DOHH2 (cell line): ENCODE data around the gene EPB41L2.
"Not testable (repeated sequence)": the region's sequence is repeated elsewhere in the genome, so short reads cannot be mapped to it uniquely, and the experiment has no call there.

Experiments used
- CTCF ChIP-seq: fragments of 200-600 bp; sonication (generic); IDR thresholded peaks from one replicate; pipeline ENCODE4 v1.5.1; 2014; ENCODE audit warnings: antibody characterized with exemption, mild to moderate bottlenecking, low read depth, low read length; ENCODE audit not compliant: poor library complexity, severe bottlenecking
- EZH2phosphoT487 ChIP-seq: fragments of 200-600 bp; sonication (generic); IDR thresholded peaks from 2 replicates; pipeline ENCODE4 v1.6.1; 2017; ENCODE audit warnings: borderline replicate concordance, mild to moderate bottlenecking, antibody characterized with exemption, low read length, moderate library complexity, mixed read lengths

- not testable (repeated sequence) for TF ChIP-seq CTCF, EZH2phosphoT487
Measured at GRCh38 chr6:131008965-131009364, 54.1 kb downstream of the EPB41L2 start.
